Panc1 (cell line): ENCODE results near the gene ADAMTS9. TPM values are rescaled to one million over a fixed set of nuclear protein-coding genes. Genes with fewer than 3 reads are reported as not detected.

Source experiments
- ATAC-seq: fragments of 200-7000 bp; cut with Tn5 transposase; 2 replicates; pipeline ENCODE4 v1.9.1; 2020; ENCODE audit warnings: mild to moderate bottlenecking, moderate library complexity
- BruUV-seq: library from RNA; stranded (reverse); fragments of 400-500 nt; replicated peaks from 2 replicates; lab custom pipeline; 2021; lab: Mats Ljungman, UMichigan
- CTCF ChIA-PET: fragments of 300-600 bp; sonication (Branson Sonifier 250); formaldehyde crosslinking; loops from one replicate; lab custom pipeline; 2022; ENCODE audit warnings: antibody characterized with exemption; lab: Charles Lee
- POLR2A ChIA-PET: fragments of 300-600 bp; sonication (Branson Sonifier 250); formaldehyde crosslinking; loops from one replicate; lab custom pipeline; 2022; ENCODE audit warnings: antibody characterized with exemption; lab: Charles Lee
- DNase-seq: peaks from one replicate; pipeline ENCODE4 v3.0.0-alpha.2; 2010; ENCODE audit warnings: low read depth, low spot score
- H3K27ac ChIP-seq: 2 replicates; pipeline ENCODE4 v1.5.1; 2011; ENCODE audit warnings: mild to moderate bottlenecking, low read length, inconsistent platforms
- H3K27me3 ChIP-seq: fragments of 200-500 bp; sonication (Bioruptor generic); 2 replicates; pipeline ENCODE4 v1.6.0; 2014; ENCODE audit warnings: low read length, inconsistent platforms; ENCODE audit not compliant: control insufficient read depth, insufficient read depth
- H3K36me3 ChIP-seq: fragments of 200-500 bp; sonication (Bioruptor generic); 2 replicates; pipeline ENCODE4 v1.5.1; 2014; ENCODE audit warnings: inconsistent platforms, mild to moderate bottlenecking, low read length, moderate library complexity; ENCODE audit not compliant: control insufficient read depth, insufficient read depth
- H3K4me1 ChIP-seq: 2 replicates; pipeline ENCODE4 v1.5.1; 2011; ENCODE audit warnings: inconsistent platforms, mild to moderate bottlenecking, low read length, moderate library complexity; ENCODE audit not compliant: control insufficient read depth, insufficient read depth
- H3K4me3 ChIP-seq, 2 experiments: 2 replicates each; pipeline ENCODE4 v1.5.1; 2011 to 2012; ENCODE audit warnings: low read depth in 2 of 2, low read length in 2 of 2, mild to moderate bottlenecking in 2 of 2, inconsistent platforms in 1 of 2, moderate library complexity in 1 of 2
- H3K9me3 ChIP-seq: fragments of 200-500 bp; sonication (Bioruptor generic); 2 replicates; pipeline ENCODE4 v1.5.1; 2014; ENCODE audit warnings: low read depth, mild to moderate bottlenecking, inconsistent platforms, low read length, moderate library complexity; ENCODE audit not compliant: control insufficient read depth, insufficient read depth
- POLR2AphosphoS5 ChIP-seq: IDR thresholded peaks from 2 replicates; pipeline ENCODE4 v1.6.1; 2012; ENCODE audit warnings: mild to moderate bottlenecking, low read depth, low read length, moderate library complexity
- SIN3A ChIP-seq: IDR thresholded peaks from 2 replicates; pipeline ENCODE4 v1.6.1; 2012; ENCODE audit warnings: low read depth, mild to moderate bottlenecking, low read length, moderate library complexity, borderline replicate concordance; ENCODE audit not compliant: insufficient read depth
- TCF7L2 ChIP-seq: IDR thresholded peaks from 2 replicates; pipeline ENCODE4 v1.6.1; 2011; ENCODE audit warnings: mild to moderate bottlenecking, low read depth, low read length, inconsistent platforms
- in situ Hi-C: cut with HindIII; loops from 2 replicates; pipeline ENCODE4 v1.10.0; 2016; ENCODE audit warnings: low sequenced_read_pairs, low pct_unique_long_range_greater_than_20kb
- intact Hi-C: fragments of 100-400 bp; cut with micrococcal nuclease; formaldehyde crosslinking; loops from one replicate; pipeline ENCODE4 v1.10.0; 2022; ENCODE audit not compliant: unreplicated experiment
- total RNA-seq: library from RNA; stranded (reverse); gene quantifications from one replicate; pipeline ENCODE4 v1.2.1, GENCODE V29; 2021; ENCODE audit not compliant: unreplicated experiment
- TF ChIP-seq, protein P1 (sequence below), 2 experiments: IDR thresholded peaks; 2 replicates each; pipeline ENCODE4 v1.6.1; 2011 to 2012; ENCODE audit warnings: low read depth in 2 of 2, control low read depth in 1 of 2, low read length in 1 of 2, mild to moderate bottlenecking in 1 of 2, moderate library complexity in 1 of 2; ENCODE audit not compliant: insufficient read depth in 1 of 2
- TF ChIP-seq, protein P2 (sequence below): fragments of 450-650 bp; IDR thresholded peaks from 2 replicates; pipeline ENCODE4 v1.5.1; 2017; ENCODE audit warnings: mild to moderate bottlenecking

Gene ADAMTS9
- total RNA-seq, 1 experiment from 2014 or later: 0.05 TPM

DNA sequence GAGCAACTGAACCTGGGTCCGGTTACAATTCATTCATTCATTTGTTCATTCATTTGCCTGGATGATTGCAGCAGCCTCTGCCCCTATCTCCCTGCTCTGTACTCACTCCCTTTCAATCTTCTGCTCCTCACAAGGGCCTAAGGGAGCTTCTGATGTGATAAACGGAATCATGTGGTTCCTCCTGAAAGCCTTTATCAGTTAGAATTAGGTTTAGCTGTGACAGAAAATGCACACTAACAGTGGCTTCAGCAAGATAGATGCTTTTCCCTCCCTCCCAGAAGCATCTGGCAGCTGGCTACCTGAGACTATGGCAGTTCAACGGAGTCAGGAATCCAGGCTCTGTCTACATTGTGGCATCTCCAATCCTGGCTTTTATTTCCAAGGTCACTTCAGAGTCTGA, 196.0 kb downstream of the ADAMTS9 start:
- Histone ChIP-seq H3K36me3 (no peaks in the 10 kb centered on the region), H3K27ac (no peak overlapping the region), H3K4me3 (no peak overlapping the region), H3K27me3 (peaks cover 2% of the 10 kb centered on the region), H3K4me1 (no peaks in the 10 kb centered on the region), H3K9me3 (no peaks in the 10 kb centered on the region)
- TF ChIP-seq, protein P1, sequence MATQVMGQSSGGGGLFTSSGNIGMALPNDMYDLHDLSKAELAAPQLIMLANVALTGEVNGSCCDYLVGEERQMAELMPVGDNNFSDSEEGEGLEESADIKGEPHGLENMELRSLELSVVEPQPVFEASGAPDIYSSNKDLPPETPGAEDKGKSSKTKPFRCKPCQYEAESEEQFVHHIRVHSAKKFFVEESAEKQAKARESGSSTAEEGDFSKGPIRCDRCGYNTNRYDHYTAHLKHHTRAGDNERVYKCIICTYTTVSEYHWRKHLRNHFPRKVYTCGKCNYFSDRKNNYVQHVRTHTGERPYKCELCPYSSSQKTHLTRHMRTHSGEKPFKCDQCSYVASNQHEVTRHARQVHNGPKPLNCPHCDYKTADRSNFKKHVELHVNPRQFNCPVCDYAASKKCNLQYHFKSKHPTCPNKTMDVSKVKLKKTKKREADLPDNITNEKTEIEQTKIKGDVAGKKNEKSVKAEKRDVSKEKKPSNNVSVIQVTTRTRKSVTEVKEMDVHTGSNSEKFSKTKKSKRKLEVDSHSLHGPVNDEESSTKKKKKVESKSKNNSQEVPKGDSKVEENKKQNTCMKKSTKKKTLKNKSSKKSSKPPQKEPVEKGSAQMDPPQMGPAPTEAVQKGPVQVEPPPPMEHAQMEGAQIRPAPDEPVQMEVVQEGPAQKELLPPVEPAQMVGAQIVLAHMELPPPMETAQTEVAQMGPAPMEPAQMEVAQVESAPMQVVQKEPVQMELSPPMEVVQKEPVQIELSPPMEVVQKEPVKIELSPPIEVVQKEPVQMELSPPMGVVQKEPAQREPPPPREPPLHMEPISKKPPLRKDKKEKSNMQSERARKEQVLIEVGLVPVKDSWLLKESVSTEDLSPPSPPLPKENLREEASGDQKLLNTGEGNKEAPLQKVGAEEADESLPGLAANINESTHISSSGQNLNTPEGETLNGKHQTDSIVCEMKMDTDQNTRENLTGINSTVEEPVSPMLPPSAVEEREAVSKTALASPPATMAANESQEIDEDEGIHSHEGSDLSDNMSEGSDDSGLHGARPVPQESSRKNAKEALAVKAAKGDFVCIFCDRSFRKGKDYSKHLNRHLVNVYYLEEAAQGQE (IDR thresholded peaks at IDR 0.05; ENCODE audit: insufficient read depth in 1 of 2, low read depth in 2 of 2, low read length in 1 of 2): no peak
- no peak for TF ChIP-seq POLR2AphosphoS5
- TF ChIP-seq SIN3A: no peak
- TF ChIP-seq TCF7L2: no peak
- TF ChIP-seq, protein P2, sequence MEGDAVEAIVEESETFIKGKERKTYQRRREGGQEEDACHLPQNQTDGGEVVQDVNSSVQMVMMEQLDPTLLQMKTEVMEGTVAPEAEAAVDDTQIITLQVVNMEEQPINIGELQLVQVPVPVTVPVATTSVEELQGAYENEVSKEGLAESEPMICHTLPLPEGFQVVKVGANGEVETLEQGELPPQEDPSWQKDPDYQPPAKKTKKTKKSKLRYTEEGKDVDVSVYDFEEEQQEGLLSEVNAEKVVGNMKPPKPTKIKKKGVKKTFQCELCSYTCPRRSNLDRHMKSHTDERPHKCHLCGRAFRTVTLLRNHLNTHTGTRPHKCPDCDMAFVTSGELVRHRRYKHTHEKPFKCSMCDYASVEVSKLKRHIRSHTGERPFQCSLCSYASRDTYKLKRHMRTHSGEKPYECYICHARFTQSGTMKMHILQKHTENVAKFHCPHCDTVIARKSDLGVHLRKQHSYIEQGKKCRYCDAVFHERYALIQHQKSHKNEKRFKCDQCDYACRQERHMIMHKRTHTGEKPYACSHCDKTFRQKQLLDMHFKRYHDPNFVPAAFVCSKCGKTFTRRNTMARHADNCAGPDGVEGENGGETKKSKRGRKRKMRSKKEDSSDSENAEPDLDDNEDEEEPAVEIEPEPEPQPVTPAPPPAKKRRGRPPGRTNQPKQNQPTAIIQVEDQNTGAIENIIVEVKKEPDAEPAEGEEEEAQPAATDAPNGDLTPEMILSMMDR: no peak
- POLR2A ChIA-PET: no interaction called here
- no TSS peak for BruUV-seq
- CTCF ChIA-PET: no interaction called here
- ATAC-seq: no peak
- intact Hi-C loops: no loop called here
- no peak for DNase-seq
- in situ Hi-C loops: no loop called here

DNA sequence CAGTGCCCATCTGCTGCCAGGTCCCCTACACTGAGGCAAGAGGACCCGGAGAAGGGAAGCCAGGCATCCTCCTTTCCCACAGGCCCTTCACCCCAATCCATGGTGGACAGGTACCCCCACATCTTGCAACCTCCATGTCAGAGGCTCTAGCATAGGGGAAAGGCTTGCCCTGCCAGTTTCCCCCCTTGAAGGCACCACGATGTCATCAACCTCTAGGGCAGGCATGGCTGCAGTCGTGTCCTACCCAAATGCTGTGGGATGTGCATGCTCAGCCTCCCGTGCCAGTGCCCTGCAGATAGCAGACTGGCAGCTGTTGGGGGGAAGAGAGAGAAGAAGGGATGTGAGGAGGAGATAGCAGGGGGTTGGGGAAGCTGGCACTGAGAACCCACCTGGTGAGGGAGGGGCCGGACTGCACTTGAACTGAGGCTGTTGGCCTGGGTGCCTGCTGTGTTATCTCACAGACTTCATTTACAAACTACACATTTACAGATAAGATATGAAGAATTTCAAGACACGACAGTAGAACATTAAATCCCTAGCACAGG, 197.5 kb downstream of the ADAMTS9 start:
- POLR2A ChIA-PET: no interaction called here
- CTCF ChIA-PET: interaction anchor here (0.7 kb wide), 1 partner anchor 10 kb away, joined by 3 read pairs; no protein-coding TSS in a partner anchor
- Histone ChIP-seq H3K4me3 (no peak overlapping the region), H3K36me3 (no peaks in the 10 kb centered on the region), H3K27ac (no peak overlapping the region), H3K27me3 (peaks cover 2% of the 10 kb centered on the region), H3K4me1 (no peaks in the 10 kb centered on the region), H3K9me3 (no peaks in the 10 kb centered on the region)
- DNase-seq: no peak
- in situ Hi-C loops (no loop called here), intact Hi-C loops (no loop called here)
- TF ChIP-seq, protein P2: no peak
- TF ChIP-seq SIN3A (no peak), POLR2AphosphoS5 (no peak), TCF7L2 (no peak)
- TF ChIP-seq, protein P1 (IDR thresholded peaks at IDR 0.05; ENCODE audit: insufficient read depth in 1 of 2, low read depth in 2 of 2, low read length in 1 of 2): no peak
- no TSS peak for BruUV-seq
- no peak for ATAC-seq
